Right lobe of liver (tissue), 6 donors: ENCODE results near the gene POLR1B. TPM values are rescaled to one million over a fixed set of nuclear protein-coding genes. Genes with fewer than 3 reads are reported as not detected.
"Not testable (repeated sequence)": the region's sequence is repeated elsewhere in the genome, so short reads cannot be mapped to it uniquely, and the experiment has no call there.

Experiments
- ATAC-seq, 4 donors: fragments of 200-7000 bp; cut with Tn5 transposase; one replicate each; pipeline ENCODE4 v1.9.1; 2020; ENCODE audit warnings: mild to moderate bottlenecking in 4 of 4, moderate library complexity in 4 of 4
- DNase-seq, 3 donors: peaks; one replicate each; pipeline ENCODE4 v3.0.0-alpha.2; 2020
- H3K27ac ChIP-seq, 3 donors: fragments of 200-600 bp; one replicate each; pipeline ENCODE4 v1.8.0; 2022
- H3K27me3 ChIP-seq, 2 donors: fragments of 200-600 bp; one replicate each; pipeline ENCODE4 v1.8.0; 2022
- H3K36me3 ChIP-seq, 4 donors: fragments of 200-600 bp; sonication (generic) in 1 of 4; one replicate each; pipeline versions ENCODE4 v1.5.1 to v1.8.0; 2017 to 2022; ENCODE audit warnings: control low read depth in 1 of 4
- H3K4me1 ChIP-seq, 4 donors: fragments of 200-600 bp; sonication (generic) in 1 of 4; one replicate each; pipeline versions ENCODE4 v1.5.1 to v1.8.0; 2017 to 2022; ENCODE audit warnings: control low read depth in 1 of 4
- H3K4me3 ChIP-seq, 3 donors: fragments of 200-600 bp; one replicate each; pipeline ENCODE4 v1.8.0; 2022
- H3K9me3 ChIP-seq, 4 donors: fragments of 200-600 bp; sonication (generic) in 1 of 4; one replicate each; pipeline versions ENCODE4 v1.5.1 to v1.8.0; 2017 to 2022; ENCODE audit warnings: control low read depth in 1 of 4
- CTCF ChIP-seq, 4 donors: fragments of 200-600 bp in 3 of 4; fragments of 450-650 bp in 1 of 4; IDR thresholded peaks; one replicate each; pipeline versions ENCODE4 v1.5.1 to v1.8.0; 2016 to 2022; ENCODE audit warnings: antibody characterized with exemption in 4 of 4, mild to moderate bottlenecking in 2 of 4
- POLR2A ChIP-seq: fragments of 450-650 bp; IDR thresholded peaks from one replicate; pipeline ENCODE4 v1.6.1; 2017; ENCODE audit warnings: antibody characterized with exemption, mild to moderate bottlenecking
- WGBS: methylation state at CpG from one replicate; pipeline ENCODE4 v1.1.6; 2018; ENCODE audit warnings: low coverage, low lambda C conversion rate; ENCODE audit not compliant: insufficient coverage; ENCODE audit errors: missing lambda C conversion rate; 5-methylcytosine and 5-hydroxymethylcytosine counted together
- intact Hi-C, 2 donors: fragments of 100-400 bp; cut with DNase I; formaldehyde crosslinking; loops; one replicate each; pipeline versions ENCODE4 v1.11.2 to v1.14.1; 2022
- total RNA-seq, 6 experiments: library from RNA; depleted of rRNA in 2 of 6; stranded (reverse); fragments of >200 nt in 2 of 6; fragmentation: NEBNext Ultra II Directional in 3 of 6; extraction: Animal tissue kit (Norgen Biotek cat#: 25700) in 3 of 6; gene quantifications; one replicate each; pipeline versions ENCODE4 v1.1.0 to v1.2.4, GENCODE V29; 2016 to 2023
- donor health status: DM: no; HTN: yes; CAD: no.
- donor health status: DM: no; HTN: no; CAD: no.
- donor health status: DM: no; HTN: no; CAD: no.
- donor health status: DM: no; HTN: yes; CAD: no.
- donor health status: DM: no; HTN: yes; CAD: no.

The POLR1B gene
- total RNA-seq, 6 experiments from 2014 or later, result 12.2 to 20.5 (median 16.1) TPM

GRCh38 chr2:112520234-112520783 lies 22.0 kb upstream of the POLR1B start:
- Histone ChIP-seq H3K36me3 (peaks cover 0 to 1% (median 0%) of the 10 kb centered on the region in 4 donors), H3K27ac (no peak overlapping the region), H3K4me1 (no peaks in the 10 kb centered on the region), H3K27me3 (no peaks in the 10 kb centered on the region), H3K9me3 (no peaks in the 10 kb centered on the region), H3K4me3 (no peak overlapping the region)
- TF ChIP-seq CTCF (IDR thresholded peaks at IDR 0.05) (no peak), POLR2A (no peak)
- WGBS, result 90% methylated on average over 3 of the region's 7 CpGs
- intact Hi-C loops, result no loop called here
- ATAC-seq, result no peak
- no peak for DNase-seq

GRCh38 chr2:112523291-112523777 lies 18.9 kb upstream of the POLR1B start:
- Histone ChIP-seq H3K27me3 (no peaks in the 10 kb centered on the region), H3K36me3 (no peaks in the 10 kb centered on the region), H3K9me3 (no peaks in the 10 kb centered on the region), H3K4me1 (no peaks in the 10 kb centered on the region), H3K4me3 (no peak overlapping the region), H3K27ac (no peak overlapping the region)
- WGBS, result 95% methylated on average over 3 of the region's 3 CpGs
- no peak for ATAC-seq
- intact Hi-C loops, result no loop called here
- DNase-seq, result no peak
- TF ChIP-seq POLR2A (no peak), CTCF (IDR thresholded peaks at IDR 0.05) (no peak)

GRCh38 chr2:112524276-112524675 lies 18.0 kb upstream of the POLR1B start:
- H3K27ac ChIP-seq, DNase-seq, ATAC-seq, H3K9me3 ChIP-seq, intact Hi-C loops, H3K4me3 ChIP-seq, H3K4me1 ChIP-seq, H3K27me3 ChIP-seq, H3K36me3 ChIP-seq: not testable (repeated sequence)
- WGBS, result 97% methylated on average over 3 of the region's 3 CpGs

- intact Hi-C loops, result no loop called here
- Histone ChIP-seq H3K4me3 (no peak overlapping the region), H3K27me3 (no peaks in the 10 kb centered on the region), H3K36me3 (no peaks in the 10 kb centered on the region), H3K9me3 (no peaks in the 10 kb centered on the region), H3K27ac (no peak overlapping the region), H3K4me1 (no peaks in the 10 kb centered on the region)
- no peak for TF ChIP-seq CTCF (IDR thresholded peaks at IDR 0.05)
- no peak for TF ChIP-seq POLR2A
- 78% methylated on average over 4 of the region's 5 CpGs for WGBS
- ATAC-seq (no peak), DNase-seq (no peak)
Observed at GRCh38 chr2:112528541-112528940, 13.7 kb upstream of the POLR1B start.

GRCh38 chr2:112529757-112530156 lies 12.5 kb upstream of the POLR1B start:
- intact Hi-C loops, result no loop called here
- no peaks in the 10 kb centered on the region for H3K9me3 ChIP-seq
- ATAC-seq (no peak), DNase-seq (no peak)
- no peaks in the 10 kb centered on the region for H3K4me1 ChIP-seq
- H3K27ac ChIP-seq, result no peak overlapping the region
- H3K4me3 ChIP-seq, result no peak overlapping the region
- H3K27me3 ChIP-seq, result no peaks in the 10 kb centered on the region
- 73% methylated on average over 4 of the region's 4 CpGs for WGBS
- no peaks in the 10 kb centered on the region for H3K36me3 ChIP-seq
- TF ChIP-seq POLR2A, result no peak
- TF ChIP-seq CTCF (IDR thresholded peaks at IDR 0.05), result no peak
